ENCODE results near the gene PTH1R. TPM values are rescaled to one million over a fixed set of nuclear protein-coding genes. Genes with fewer than 3 reads are reported as not detected.

The PTH1R gene
- total RNA-seq, 1 donor from 2014 or later, result 36.4 TPM

GRCh38 chr3:46873521-46873920 is 4.0 kb upstream of the PTH1R start:
- TF ChIP-seq CTCF (IDR thresholded peaks at IDR 0.05; ENCODE audit: unreplicated experiment), result no peak
- DNase-seq (ENCODE audit: low spot score in 2 of 2, unreplicated experiment in 2 of 2), result no peak
- peaks cover 18% of the 10 kb centered on the region for H3K4me1 Mint-ChIP-seq
- no peak overlapping the region for H3K27ac Mint-ChIP-seq
- no peaks in the 10 kb centered on the region for H3K9me3 Mint-ChIP-seq
- no peak overlapping the region for H3K4me3 Mint-ChIP-seq
- H3K27me3 Mint-ChIP-seq (ENCODE audit: low read depth), result no peaks in the 10 kb centered on the region
- no peaks in the 10 kb centered on the region for H3K36me3 Mint-ChIP-seq

- Mint-ChIP-seq H3K27ac (peak overlapping the region; percentile 61), H3K9me3 (no peaks in the 10 kb centered on the region), H3K4me1 (peaks cover 26% of the 10 kb centered on the region), H3K27me3 (ENCODE audit: low read depth) (no peaks in the 10 kb centered on the region), H3K36me3 (no peaks in the 10 kb centered on the region), H3K4me3 (no peak overlapping the region)
- DNase-seq (ENCODE audit: low spot score in 2 of 2, unreplicated experiment in 2 of 2), result no peak
- no peak for TF ChIP-seq CTCF (IDR thresholded peaks at IDR 0.05; ENCODE audit: unreplicated experiment)
Observed at GRCh38 chr3:46874430-46874829, 3.1 kb upstream of the PTH1R start.

DNA sequence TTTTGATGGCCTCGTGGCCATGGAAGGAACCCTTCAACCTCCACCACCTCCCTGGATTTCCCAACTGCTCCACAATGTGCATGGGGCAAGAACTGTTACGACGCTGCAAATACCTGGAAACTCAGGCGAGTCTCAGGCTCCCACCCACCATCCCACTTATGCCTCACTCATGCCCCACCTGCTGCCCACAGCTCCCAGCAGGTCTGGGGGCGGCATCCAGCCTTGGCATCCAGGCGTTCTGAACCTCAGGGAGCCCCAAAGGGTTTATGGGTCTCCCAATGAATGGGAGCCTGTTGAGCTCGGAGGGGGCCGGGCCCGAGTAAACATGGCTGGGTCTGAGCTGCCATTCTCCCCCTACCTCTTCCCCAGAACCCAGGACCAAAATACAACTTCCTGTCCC is 2.0 kb upstream of the PTH1R start:
- no peak for DNase-seq (ENCODE audit: low spot score in 2 of 2, unreplicated experiment in 2 of 2)
- no peak for TF ChIP-seq CTCF (IDR thresholded peaks at IDR 0.05; ENCODE audit: unreplicated experiment)
- Mint-ChIP-seq H3K27me3 (ENCODE audit: low read depth) (peaks cover 8% of the 10 kb centered on the region), H3K9me3 (no peaks in the 10 kb centered on the region), H3K27ac (no peak overlapping the region), H3K36me3 (no peaks in the 10 kb centered on the region), H3K4me1 (peaks cover 32% of the 10 kb centered on the region), H3K4me3 (no peak overlapping the region)

- Mint-ChIP-seq H3K36me3 (no peaks in the 10 kb centered on the region), H3K27ac (no peak overlapping the region), H3K9me3 (no peaks in the 10 kb centered on the region), H3K4me3 (no peak overlapping the region), H3K27me3 (ENCODE audit: low read depth) (peaks cover 17% of the 10 kb centered on the region), H3K4me1 (peaks cover 35% of the 10 kb centered on the region)
- no peak for TF ChIP-seq CTCF (IDR thresholded peaks at IDR 0.05; ENCODE audit: unreplicated experiment)
- no peak for DNase-seq (ENCODE audit: low spot score in 2 of 2, unreplicated experiment in 2 of 2)
Observed at GRCh38 chr3:46876313-46877300, 914 bp upstream of the PTH1R start.

DNA sequence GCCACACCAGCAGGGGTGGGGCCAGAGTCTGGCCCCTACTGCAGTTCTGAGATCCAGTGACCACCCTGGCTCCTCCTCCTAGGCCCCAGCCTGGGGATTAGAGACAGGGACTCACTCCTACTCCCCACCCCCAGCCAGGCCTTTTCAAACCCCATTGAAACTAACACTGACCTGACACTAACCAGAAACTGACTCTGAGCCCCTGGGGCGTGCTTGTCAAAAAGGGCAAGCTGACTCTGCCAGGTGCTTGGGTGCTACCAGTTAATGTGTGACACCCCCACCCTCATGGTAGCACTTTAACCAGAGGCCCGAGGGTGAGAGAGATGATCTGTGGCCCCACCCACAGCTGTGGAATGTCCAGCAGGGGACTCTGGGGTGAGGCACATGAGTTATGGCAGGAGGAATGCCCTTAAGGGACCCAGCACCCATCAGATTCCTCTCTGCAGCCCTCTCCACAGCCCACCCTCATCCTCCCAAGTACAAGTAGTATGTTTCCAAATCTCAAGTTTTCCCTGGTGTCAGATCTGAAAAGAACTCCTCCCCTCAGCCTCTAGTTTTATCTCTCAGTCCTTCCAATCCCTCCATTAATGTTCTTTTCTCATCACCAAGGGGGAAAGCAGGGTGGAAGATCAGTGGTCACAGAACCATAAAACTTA is 1.4 kb downstream of the PTH1R start:
- DNase-seq (ENCODE audit: low spot score in 2 of 2, unreplicated experiment in 2 of 2), result no peak
- no peaks in the 10 kb centered on the region for H3K36me3 Mint-ChIP-seq
- peak overlapping the region; percentile 61 for H3K27ac Mint-ChIP-seq
- no peaks in the 10 kb centered on the region for H3K9me3 Mint-ChIP-seq
- H3K4me1 Mint-ChIP-seq, result peaks cover 33% of the 10 kb centered on the region
- peaks cover 29% of the 10 kb centered on the region for H3K27me3 Mint-ChIP-seq (ENCODE audit: low read depth)
- no peak for TF ChIP-seq CTCF (IDR thresholded peaks at IDR 0.05; ENCODE audit: unreplicated experiment)
- no peak overlapping the region for H3K4me3 Mint-ChIP-seq

Measured in mesothelial cell of epicardium (in vitro differentiated cells).